ENCODE data around the gene PPP1R12C. TPM values are rescaled to one million over a fixed set of nuclear protein-coding genes. Genes with fewer than 3 reads are reported as not detected.

The PPP1R12C gene
- total RNA-seq, 2 donors from 2014 or later = 207 to 252 TPM

GRCh38 chr19:55096061-55096701 is 21.3 kb downstream of the PPP1R12C start:
- intact Hi-C loops (cut with DNase I) = no loop called here
- DNase-seq (ENCODE audit: low spot score) = no peak

GRCh38 chr19:55095260-55096060 is 22.0 kb downstream of the PPP1R12C start:
- DNase-seq (ENCODE audit: low spot score) = no peak
- intact Hi-C loops (cut with DNase I) = no loop called here

GRCh38 chr19:55094456-55095259 is 22.8 kb downstream of the PPP1R12C start:
- intact Hi-C loops (cut with DNase I) = no loop called here
- DNase-seq (ENCODE audit: low spot score) = no peak

GRCh38 chr19:55092423-55093318 is 24.8 kb downstream of the PPP1R12C start:
- intact Hi-C loops (cut with DNase I) = no loop called here
- no peak for DNase-seq (ENCODE audit: low spot score)

DNA sequence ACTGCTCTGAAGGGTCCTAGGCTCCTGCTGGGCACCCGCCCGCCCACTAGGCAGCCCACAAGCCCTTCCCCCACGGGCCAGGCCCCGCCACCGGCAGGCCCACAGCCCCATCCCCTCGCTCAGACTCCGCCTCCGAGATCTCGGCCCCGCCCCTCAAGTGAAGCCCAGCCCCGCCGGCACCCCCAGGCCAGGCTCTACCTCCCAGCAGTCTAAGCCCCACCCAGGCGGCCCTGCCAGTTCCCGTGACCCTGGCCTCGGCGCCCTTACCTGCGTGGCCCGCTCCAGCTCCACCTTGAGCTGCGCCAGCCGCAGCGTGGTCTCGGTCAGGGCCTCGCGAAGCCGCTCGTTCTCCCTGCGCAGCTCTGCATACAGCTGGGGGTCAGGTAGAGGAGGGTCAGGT is 25.5 kb downstream of the PPP1R12C start:
- intact Hi-C loops (cut with DNase I) = no loop called here
- no peak for DNase-seq (ENCODE audit: low spot score)

- DNase-seq (ENCODE audit: low spot score) = no peak
- intact Hi-C loops (cut with DNase I) = no loop called here
These were observed 26.1 kb downstream of the PPP1R12C start for GRCh38 chr19:55091126-55091910.

GRCh38 chr19:55090564-55090963 is 26.9 kb downstream of the PPP1R12C start:
- intact Hi-C loops (cut with DNase I) = no loop called here

DNA sequence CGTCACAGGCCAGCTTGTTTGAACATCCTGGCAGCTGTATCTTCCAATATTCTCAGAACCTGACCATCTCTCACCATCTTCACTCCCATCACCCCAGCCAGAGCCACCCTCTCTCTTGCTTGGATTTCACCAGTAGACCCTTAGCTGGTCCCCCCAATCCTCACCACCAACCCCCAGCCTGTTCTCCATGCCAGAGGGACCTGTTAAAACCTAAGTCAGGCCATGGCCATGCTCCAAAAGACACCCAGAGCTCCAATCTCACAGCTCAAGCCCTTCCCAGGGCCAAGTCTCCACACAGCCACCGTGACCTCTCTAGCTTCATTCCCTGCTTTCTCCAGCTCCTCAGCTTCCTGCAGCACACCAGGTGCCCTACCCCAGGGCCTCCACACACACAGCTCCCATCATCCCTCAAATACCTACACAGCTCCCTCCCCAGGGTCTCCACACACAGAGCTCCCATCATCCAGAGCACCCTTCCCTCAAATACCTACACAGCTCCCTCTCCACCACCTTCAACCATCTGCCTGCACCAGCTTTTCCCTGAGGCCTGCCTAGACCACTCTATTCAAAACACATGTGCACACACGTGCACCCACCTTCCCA is 28.0 kb downstream of the PPP1R12C start:
- intact Hi-C loops (cut with DNase I) = no loop called here
- DNase-seq (ENCODE audit: low spot score) = no peak

More at GRCh38 chr19:55090564-55090963, 26.9 kb downstream of the PPP1R12C start:
- no peak for DNase-seq (ENCODE audit: low spot score)

DNA sequence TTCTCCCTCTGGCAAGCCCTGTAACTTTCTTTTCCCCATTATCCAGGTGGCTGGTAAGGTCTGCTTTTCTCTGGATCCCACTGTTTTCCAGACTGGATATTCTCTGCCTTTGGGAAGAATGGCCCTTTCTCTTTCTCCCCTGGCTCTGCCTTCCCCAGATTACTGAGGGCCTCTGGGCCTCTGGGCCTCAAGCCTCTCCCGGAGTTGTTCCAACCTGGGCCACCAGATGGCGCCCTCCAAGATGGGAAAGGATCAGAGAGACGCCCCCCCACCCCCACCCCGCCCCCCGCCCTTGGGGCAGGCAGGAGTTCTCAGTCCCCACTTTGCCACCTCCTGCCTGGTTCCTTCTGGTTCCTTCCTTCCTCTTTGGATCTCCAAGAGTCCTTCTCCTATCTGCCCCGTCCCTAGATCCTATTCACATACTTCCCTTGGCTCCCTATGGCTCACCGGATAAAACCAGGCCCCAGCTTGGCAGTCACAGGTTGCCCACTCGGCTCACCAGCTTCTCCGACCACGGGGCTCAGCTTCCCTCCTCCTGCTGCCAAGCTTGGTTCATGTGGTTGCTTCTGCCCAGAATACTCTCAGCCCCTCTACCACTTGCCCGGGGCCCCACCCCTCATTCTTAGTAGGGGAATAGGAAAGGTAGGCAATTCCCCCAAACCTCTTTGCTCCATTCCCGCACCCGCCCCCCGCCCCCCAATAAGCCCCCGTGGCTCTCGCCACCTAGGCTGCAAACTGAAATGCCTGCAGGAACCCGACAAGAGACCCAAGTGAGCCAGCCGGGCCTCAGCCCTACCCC is 28.7 kb downstream of the PPP1R12C start:
- intact Hi-C loops (cut with DNase I) = no loop called here
- peak; percentile 91 for DNase-seq (ENCODE audit: low spot score)

- intact Hi-C loops (cut with DNase I) = no loop called here
- DNase-seq (ENCODE audit: low spot score) = no peak
These were observed 29.4 kb downstream of the PPP1R12C start for GRCh38 chr19:55088021-55088451.

- intact Hi-C loops (cut with DNase I) = no loop called here
- DNase-seq (ENCODE audit: low spot score) = no peak
These were observed 29.9 kb downstream of the PPP1R12C start for GRCh38 chr19:55087542-55087901.

- DNase-seq (ENCODE audit: low spot score) = peak; percentile 97
- intact Hi-C loops (cut with DNase I) = no loop called here
These were observed 30.5 kb downstream of the PPP1R12C start for GRCh38 chr19:55086730-55087541.

DNA sequence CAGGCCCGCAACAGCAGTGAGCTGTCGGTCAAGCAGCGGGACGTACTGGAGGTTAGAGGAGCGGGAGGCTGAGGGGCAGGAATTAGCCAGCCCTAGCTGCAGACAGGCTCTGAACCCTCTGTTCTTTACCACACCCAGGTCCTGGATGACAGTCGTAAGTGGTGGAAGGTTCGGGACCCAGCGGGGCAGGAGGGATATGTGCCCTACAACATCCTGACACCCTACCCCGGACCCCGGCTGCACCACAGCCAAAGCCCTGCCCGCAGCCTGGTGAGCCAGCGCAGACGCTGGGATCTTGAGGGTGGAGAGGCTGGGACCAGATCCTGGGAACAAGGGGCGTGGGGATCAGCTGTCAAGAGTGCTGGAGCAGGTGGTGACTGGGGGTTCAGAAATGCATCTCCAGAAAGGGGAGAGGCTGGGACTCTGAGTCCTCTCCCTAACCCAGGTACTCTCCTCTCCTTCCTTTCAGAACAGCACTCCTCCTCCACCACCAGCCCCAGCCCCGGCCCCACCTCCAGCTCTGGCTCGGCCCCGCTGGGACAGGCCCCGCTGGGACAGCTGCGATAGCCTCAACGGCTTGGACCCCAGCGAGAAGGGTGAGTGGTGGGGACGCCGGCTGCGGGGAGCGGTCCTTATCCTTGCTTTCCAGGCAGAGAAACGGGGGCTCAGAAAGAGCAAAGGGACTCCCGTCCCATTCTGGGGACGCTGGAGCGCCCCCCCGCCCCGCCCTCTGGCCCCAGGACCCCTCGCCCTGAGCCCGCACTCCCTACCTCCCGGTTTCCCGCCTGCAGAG is 31.3 kb downstream of the PPP1R12C start:
- intact Hi-C loops (cut with DNase I) = no loop called here
- DNase-seq (ENCODE audit: low spot score) = no peak

DNA sequence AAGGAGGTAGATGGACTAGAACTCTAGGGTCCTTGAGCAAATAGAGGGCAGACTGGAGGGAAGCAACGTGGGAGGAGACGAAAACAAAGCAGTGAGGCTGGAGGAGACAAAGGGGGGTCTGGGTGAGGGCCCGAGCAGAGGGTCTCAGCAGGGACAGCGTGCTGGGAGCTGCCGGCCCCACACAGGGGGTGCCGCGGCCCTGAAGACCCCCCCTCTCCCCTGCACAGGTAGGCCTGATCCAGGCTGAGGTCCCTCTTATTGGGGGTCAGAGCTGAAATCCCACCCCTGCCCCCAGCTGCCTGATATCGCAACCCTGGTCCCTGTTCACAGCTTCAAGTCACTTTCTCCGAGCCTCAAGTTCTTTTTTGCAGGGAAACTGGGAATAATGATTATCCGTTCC is 33.0 kb downstream of the PPP1R12C start:
- no peak for DNase-seq (ENCODE audit: low spot score)
- intact Hi-C loops (cut with DNase I) = no loop called here

DNA sequence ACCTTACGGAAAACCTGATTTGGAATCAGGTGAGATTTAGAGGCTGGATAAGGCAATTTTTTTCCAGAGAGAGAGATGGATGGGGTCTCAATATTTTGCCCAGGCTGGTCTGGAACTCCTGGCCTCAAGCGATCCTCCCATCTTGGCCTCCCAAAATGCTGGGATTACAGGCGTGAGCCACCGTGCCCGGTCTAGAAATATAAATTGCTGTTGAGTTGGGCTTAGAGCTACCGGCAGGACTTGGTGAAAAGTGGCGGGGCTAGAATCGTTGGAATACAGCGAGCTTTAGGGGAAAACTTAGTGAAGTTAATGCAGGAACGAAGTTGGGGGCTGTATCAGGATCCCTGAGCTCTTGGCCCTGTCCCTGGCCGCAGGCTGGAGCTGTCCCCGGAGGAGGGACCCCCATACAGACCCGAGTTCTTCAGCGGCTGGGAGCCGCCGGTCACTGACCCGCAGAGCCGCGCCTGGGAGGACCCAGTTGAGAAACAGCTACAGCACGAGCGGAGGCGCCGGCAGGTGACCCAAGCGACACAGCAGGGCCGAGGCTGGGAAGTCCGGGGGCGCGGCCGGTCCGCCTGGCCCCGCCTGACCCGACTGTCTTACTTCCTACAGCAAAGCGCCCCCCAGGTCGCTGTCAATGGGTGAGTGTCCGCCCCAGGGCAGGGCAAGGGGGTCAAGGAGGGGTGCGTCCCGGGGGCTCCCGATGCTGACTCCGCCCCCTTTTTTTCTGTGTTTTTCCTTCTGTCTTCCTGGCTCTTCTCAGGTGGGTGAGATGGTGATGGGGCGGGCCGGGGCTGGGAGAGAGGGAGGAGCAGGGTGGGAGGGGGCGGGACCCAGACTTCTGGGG is 34.2 kb downstream of the PPP1R12C start:
- no peak for DNase-seq (ENCODE audit: low spot score)

More for the DNA sequence above, 34.2 kb downstream of the PPP1R12C start:
- intact Hi-C loops (cut with DNase I) = no loop called here
